HG02970 (cell line): Measurements from ENCODE around the gene CLCN4.

Source experiments
- ATAC-seq: cut with Tn5 transposase; IDR thresholded peaks from one replicate; pipeline ENCODE4 v1.9.1; 2021; ENCODE audit warnings: mild to moderate bottlenecking, moderate library complexity, moderate number of reproducible peaks; ENCODE audit not compliant: unreplicated experiment, low FRiP score

The CLCN4 gene

DNA sequence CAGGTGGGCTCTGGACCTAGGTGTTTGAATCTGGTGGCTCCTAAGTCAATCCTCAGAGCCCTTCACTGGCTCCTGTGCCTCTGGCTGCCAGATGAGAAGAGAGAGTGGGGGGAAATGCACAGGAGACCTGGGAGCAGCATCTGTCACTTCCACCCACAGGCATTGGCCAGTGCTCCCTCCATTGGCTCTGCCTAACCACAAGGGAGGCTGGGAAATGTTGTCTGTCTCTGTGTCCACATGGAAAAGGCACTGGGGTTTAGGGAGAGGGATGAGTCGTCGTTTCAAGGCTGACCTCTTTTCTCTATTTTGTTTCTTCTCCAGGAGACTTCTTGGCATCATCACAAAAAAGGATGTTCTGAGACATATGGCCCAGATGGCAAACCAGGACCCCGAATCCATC is 76.4 kb downstream of the CLCN4 start:
- no peak for ATAC-seq

DNA sequence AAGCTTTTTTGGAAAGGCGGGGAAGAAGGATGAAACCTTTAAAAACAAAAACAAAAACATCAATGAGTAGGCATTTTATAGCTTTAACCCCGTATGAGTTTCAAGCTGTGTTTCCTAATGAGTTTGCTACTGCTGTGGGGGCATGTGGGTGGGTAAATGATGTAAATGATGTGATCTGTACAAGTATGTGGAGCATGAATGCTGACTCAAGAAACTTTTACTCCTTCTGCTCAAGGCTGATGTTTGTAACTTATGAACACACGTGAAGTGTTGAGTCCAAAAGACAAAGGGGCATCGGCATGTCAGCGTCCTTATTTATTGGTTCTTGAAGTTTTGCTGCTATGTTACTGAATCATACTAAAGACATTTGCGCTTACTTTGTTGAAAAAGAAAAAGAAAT is 76.9 kb downstream of the CLCN4 start:
- ATAC-seq = no peak

DNA sequence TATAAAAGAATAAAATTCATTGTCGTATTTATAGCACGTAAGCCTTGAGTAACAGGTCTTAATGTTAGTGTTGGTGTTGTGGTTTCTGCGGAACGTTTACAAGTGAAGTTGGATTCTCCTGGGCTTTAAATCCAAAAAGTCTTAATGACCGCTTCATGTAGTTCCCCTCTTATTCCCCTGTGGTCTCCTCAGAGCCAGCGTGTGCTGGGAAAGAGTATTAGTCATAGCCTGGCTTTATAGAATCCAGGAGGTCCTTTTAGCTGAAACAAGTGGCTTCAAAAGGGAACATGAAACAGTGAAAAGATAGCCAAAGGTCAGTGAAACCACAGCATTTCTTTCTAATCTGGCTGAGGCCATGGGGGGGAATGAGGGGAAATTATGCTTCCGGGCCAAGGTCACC is 79.1 kb downstream of the CLCN4 start:
- ATAC-seq = no peak

DNA sequence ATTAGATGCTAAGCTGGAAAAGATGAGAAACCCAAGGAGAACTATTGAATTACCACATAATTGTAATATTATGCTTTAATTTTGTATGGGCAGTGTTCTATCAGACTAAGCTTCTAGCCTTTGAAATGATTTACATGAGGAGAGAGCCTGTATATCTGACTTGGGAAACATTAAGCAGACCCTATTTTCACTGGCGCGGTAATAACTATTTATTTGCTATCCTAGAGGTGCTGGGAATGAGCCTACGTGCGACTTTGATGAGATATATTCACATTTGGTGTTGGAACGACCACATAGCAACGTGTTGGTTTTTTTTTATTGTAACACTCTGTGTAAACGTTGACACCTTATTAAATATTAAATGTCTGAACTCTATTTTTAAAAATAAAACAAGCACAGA is 80.5 kb downstream of the CLCN4 start:
- no peak for ATAC-seq

DNA sequence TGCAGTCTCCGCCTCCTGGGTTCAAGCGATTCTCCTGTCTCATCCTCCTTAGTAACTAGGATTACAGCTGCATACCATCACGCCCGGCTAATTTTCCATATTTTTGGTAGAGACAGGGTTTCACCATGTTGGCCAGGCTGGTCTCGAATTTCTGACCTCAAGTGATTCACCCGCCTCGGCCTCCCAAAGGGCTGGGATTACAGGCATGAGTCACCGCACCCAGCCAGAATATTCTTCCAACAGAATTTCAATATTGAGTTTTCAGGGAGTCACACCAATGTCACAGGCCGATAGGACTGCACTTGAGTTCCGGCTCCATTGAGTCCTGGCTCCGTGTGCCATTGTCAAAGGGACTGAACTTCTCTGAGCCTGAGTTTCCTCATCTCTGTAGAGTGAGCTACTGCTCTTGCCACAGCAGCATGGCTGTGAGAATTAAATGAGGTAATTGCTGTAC is 82.9 kb downstream of the CLCN4 start:
- no peak for ATAC-seq

DNA sequence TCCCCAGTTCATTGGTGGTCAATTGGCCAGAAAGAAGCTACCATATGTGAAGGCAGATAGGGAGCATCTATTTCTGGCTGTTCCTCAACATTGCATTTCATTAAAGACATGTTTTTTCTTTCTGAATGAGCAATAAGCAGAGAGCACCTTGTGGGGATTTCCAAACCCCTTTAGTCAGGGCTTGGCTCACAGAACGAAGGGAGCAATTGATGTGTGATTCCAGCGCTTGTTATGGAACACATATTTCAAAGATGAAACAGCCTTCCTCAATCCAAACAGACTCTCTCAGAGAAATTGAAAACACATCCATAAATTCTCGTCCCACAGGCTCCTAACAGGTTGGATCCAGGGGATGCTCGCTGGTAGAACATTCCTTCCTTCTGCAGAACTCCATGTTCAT is 84.1 kb downstream of the CLCN4 start:
- no peak for ATAC-seq

DNA sequence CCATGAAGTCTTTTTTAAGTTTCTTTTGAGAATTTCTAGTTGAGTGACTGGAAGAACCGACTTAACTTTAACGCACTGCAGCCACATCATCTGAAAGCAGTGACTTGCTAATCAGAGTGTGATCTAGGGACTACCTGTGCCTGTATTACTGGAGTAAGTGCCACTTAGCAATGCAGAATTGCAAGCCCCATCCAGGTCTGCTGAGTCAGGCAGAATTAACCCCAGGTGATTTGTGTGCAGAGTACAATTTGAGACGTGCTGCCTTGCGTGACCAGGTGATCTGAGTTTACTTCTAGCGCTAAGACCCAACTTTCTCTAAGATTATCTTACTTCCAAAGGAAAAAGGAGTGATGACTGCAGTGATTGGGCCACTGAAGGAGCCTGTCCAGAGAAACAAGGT is 85.3 kb downstream of the CLCN4 start:
- no peak for ATAC-seq

DNA sequence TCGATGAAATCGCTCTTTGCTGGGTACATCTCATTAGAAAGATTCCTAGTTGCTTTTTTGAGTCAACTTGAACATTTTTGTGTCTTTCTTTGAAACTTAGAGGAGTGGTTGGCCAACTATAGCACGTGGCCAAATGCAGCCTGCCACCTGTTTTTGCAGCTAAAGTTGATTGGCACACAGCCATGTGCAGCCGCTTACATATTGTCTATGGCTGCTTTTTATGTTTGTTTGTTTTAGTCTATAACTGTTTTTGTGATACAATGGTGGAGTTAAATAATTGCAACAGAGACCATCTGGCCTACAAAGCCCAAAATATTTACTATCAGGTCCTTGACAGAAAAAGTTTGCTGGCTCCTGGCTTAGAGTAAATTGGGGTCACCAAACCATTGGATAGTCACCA is 86.3 kb downstream of the CLCN4 start:
- no peak for ATAC-seq

DNA sequence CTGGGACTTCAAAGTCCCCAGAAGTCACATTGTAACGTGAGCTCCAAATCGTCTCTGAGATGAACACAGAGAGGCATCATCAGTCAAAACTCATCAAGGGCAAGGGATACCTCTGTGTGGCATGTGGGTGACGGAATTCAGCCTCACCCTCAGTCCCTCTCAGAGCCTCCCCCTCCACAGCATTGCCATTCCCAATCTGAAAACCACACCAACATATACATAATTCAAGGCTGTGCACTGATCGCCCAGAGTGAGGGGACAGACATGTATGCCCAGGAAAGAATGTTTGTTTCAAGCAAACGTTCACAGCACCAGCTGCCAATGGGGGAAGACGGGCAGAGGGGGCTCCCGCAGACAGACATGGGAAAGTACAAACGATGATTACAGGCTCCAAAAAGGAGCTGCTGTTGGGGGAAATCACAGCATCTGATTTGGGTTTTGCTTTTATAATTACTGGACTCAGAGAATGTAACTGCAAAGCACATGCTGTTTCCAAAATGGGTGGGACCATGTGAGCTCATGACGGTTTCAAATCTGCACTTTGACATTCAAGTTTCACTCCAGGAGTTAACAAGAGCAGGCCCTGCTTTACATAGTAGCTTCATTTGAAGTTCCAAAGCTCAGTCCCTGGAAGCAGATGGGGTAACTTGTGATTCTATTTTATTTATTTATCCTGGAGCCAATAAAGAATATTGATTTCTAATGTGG is 88.3 kb downstream of the CLCN4 start:
- no peak for ATAC-seq

DNA sequence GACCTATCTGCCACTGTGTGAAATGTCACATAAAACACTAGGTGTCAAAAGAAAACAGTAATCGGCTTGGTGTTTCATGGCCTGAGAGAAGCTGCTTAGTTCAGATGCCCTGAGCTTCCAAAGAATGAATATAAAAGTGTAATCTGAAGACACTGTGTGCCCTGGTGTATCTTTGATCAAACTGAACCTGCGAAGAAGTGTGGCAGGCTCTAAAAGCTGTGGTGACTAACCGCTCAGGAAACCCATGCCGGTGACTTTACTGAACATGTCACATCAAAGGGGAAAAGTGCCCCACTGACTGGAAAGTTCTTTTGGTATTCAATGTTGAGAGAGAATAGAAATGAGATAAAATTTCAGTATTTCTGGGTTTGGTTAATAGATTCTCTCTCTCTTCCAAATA is 89.1 kb downstream of the CLCN4 start:
- ATAC-seq = no peak

DNA sequence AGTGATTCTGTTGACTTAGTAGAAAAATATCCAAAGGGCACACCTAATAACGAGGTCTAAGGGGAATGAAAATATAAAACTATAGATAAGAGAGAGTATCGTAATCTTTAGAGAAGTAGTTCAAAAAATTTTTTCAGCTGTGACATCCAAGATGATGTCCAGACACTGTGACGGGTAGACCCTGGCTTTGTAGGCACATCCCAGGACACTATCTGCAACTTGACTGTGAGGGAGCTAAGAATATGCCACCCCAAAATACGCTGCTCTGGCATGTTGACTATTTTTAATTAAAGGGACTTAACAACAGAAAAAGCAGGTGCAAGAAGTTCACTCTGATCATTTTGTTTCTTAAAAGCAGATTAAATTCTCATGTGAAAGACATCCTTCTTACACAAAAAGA is 89.5 kb downstream of the CLCN4 start:
- no peak for ATAC-seq

DNA sequence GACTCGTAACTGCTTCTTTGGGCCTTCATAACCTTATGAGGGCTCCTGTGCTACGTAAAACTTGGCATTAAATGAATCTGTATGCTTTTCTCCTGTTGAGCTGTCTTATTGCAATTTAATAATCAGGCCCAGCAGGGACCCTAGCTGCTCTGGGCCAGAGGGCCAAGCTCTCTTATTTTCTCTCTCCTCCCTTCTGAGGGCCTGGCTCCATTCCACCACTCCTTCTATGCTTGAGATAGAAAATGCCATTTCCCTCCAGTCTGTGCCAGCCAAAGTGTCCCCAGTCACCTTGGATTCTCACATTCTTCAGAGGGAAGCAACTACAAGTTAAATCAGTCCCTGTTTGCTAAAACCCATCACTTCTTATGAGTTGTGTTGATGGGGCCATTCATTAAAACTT is 90.1 kb downstream of the CLCN4 start:
- ATAC-seq = no peak

DNA sequence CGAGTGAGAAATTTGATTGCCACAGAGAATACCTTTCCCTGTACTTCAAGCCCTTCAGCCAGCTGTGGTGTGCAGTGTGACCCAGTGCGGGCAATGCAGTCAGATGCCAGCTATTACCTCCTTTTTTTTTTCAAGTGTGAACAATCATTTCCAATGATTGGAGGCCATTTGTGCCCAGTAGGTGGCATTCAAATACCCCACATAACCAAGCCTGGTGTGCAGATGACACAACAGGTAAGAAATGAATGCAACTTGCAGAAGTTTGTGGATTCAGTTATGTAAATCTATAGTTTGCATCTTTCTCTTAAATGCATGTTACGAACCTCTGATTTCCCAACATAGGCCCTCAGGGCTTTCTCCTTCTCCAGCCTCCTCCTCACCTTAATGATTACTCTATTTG is 98.0 kb downstream of the CLCN4 start:
- no peak for ATAC-seq

DNA sequence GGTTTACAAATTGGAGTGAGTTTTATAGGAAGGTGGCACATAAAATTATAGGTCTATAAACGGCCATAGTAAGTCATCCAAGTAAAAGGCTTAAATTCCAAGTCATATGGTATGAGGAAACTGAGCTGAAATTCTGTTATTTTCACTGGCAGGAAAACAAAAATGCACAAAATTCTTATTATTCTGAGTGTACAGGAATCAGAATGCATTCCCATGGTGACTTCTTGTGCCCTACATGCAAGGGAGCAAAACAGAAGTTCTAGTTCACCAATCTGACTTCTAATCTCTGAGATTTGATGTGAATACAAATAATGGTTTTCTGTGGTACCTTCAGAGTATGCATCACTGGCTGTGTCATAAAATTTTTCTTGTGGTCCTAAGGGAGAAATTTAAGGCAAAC is 102.9 kb downstream of the CLCN4 start:
- ATAC-seq = no peak

DNA sequence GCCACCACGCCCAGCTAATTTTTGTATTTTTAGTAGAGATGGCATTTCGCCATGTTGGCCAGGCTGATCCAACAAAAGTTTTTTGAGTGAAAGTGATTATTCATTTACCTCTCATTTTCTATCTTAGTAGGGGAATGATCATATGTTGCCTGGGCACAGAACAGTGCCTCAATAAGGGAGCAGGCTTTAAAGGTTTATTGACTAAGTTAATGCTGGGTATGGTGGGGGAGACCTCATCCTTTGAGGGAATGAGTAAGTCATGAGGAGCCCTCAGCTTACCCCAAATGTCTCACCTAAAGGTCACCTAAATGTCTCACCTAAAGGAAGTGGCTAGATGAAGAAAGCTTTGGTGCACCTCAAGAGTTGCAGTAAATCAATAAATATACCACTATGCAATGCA is 109.0 kb downstream of the CLCN4 start:
- ATAC-seq = no peak

DNA sequence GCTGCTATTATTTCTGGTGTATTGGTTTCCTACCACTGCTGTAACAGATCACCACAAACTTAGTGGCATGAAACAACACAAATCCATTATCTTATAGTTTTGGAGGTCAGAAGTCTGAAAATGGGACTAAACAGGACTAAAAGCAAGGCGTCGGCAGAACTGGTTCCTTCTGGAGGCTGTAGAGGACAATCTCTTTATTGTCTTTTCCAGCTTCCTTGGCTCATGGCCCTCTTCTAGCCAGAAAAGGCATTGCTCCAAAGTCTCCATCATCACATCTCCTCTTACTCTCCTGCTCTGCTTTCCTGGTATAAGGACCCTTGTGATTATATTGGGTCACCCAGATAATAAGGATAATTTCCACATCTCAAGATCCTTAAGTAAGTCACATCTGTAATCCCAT is 121.9 kb downstream of the CLCN4 start:
- ATAC-seq = no peak

DNA sequence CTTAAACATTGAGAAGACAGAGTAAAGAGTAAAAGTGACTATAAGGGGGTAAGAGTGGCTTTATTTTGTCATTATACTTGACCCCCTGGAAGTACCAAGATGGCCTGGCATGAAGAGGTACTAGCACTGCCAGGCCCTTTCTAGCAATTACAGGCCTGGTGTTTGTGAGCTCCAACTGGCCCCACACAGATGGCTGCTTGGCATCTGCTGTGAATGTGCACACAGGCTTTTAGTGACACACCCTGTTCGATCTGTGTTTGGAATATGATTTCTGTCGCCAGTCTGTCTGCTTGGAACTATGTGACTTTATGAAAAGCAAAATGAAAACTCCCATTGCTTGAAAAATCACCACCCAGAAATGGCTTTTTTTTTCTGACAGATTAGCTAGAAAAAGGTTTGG is 123.3 kb downstream of the CLCN4 start:
- no peak for ATAC-seq

DNA sequence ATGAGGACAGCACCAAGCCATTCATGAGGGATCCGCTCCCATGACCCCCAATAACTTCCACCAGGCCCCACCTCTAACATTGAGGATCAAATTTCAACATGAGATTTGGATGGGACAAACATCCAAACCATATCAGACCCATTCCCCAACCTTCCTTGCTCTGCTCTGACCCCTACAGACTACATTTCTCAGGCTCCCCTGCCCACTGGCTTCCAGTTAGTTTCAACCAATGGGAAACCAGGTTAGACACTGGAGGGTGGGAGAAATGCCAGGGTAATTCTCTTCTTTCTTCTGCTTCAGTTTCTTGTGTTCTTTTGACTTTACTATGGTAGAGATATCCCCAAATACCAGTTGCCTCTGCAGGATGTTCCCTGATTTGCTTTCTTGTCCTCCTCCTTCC is 125.7 kb downstream of the CLCN4 start:
- ATAC-seq = no peak

DNA sequence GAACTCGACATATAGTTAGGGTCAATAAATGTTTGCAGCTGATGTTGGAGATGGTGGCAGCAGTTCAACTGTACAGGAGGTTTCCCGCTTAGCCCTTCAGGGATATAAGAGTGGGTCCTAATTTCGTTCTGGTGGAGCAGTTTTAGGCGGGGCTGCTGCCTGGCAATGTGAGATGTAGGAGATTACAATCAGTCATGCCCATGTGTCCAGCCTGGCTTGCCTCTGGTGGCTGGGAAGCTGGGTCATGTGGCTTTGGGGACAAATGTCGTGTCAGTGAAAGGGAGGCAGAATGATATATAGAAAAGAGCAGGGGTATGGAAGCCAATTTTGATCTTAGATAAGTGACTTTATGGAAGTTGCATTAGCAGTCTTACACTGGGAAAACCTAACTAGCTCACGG is 129.4 kb downstream of the CLCN4 start:
- ATAC-seq = no peak
